Endothelial cell of umbilical vein (primary cell): Measurements from ENCODE around the gene FOXL2.

ENCODE experiments used
- CTCF ChIP-seq, 2 donors: IDR thresholded peaks; 1 replicate in 1 of 2; 2 replicates in 1 of 2; pipeline ENCODE4 v1.5.1; 2011; ENCODE audit warnings: low read length in 2 of 2, mild to moderate bottlenecking in 2 of 2, moderate library complexity in 2 of 2, control low read depth in 1 of 2, inconsistent platforms in 1 of 2, low read depth in 1 of 2; ENCODE audit not compliant: insufficient read depth in 1 of 2; ENCODE audit errors: extremely low read depth in 1 of 2
- EZH2 ChIP-seq: IDR thresholded peaks from 2 replicates; pipeline ENCODE4 v1.6.1; 2012; ENCODE audit warnings: borderline replicate concordance, low read depth, mild to moderate bottlenecking, moderate library complexity, low read length, inconsistent platforms; ENCODE audit not compliant: severe bottlenecking
- JUN ChIP-seq: IDR thresholded peaks from 2 replicates; pipeline ENCODE4 v1.6.1; 2011; ENCODE audit warnings: borderline replicate concordance, low read depth; ENCODE audit not compliant: insufficient read length, insufficient read depth
- POLR2A ChIP-seq: IDR thresholded peaks from 2 replicates; pipeline ENCODE4 v1.6.1; 2012; ENCODE audit warnings: low read depth, mild to moderate bottlenecking, control low read depth, low read length
- POLR2AphosphoS5 ChIP-seq: IDR thresholded peaks from 2 replicates; pipeline ENCODE4 v1.6.1; 2012; ENCODE audit warnings: low read depth, mild to moderate bottlenecking, control low read depth, low read length, moderate library complexity; ENCODE audit not compliant: insufficient read depth

- TF ChIP-seq EZH2 (no peak), CTCF (IDR thresholded peaks at IDR 0.05; ENCODE audit: extremely low read depth in 1 of 2, insufficient read depth in 1 of 2, low read depth in 1 of 2, low read length in 2 of 2) (no peak), JUN (no peak), POLR2A (no peak), POLR2AphosphoS5 (no peak)
Measured at GRCh38 chr3:138928727-138929372, 18.1 kb downstream of the FOXL2 start.
